ENCODE measurements around the gene PTPRM.

- TF ChIP-seq CTCF (IDR thresholded peaks at IDR 0.05; ENCODE audit: low read depth, low read length, poor library complexity, severe bottlenecking) (no peak), EZH2phosphoT487 (IDR thresholded peaks at IDR 0.05; ENCODE audit: borderline replicate concordance, low read length) (no peak)
These were observed 858.0 kb downstream of the PTPRM start for GRCh38 chr18:8424917-8425725.
